Chondrocyte (in vitro differentiated cells): Measurements from ENCODE around the gene STK31. TPM values are rescaled to one million over a fixed set of nuclear protein-coding genes. Genes with fewer than 3 reads are reported as not detected.
A peak's percentile ranks its signal among the peaks of the same experiment; 100 is the strongest.
"Not testable (repeated sequence)": the region's sequence is repeated elsewhere in the genome, so short reads cannot be mapped to it uniquely, and the experiment has no call there.

Experiments used
- DNase-seq: peaks from one replicate; pipeline ENCODE4 v3.0.0; 2021; ENCODE audit warnings: mixed read lengths, low spot score
- H3K27ac Mint-ChIP-seq: one replicate; pipeline ENCODE4 v1.8.0; 2021; ENCODE audit warnings: mild to moderate bottlenecking, moderate library complexity, mixed read lengths; ENCODE audit not compliant: unreplicated experiment
- H3K27me3 Mint-ChIP-seq: 2 replicates; pipeline ENCODE4 v1.8.0; 2021; ENCODE audit warnings: low read depth, mixed read lengths
- H3K36me3 Mint-ChIP-seq: 2 replicates; pipeline ENCODE4 v1.8.0; 2021; ENCODE audit warnings: low read depth, mixed read lengths
- H3K4me1 Mint-ChIP-seq: 2 replicates; pipeline ENCODE4 v1.8.0; 2021; ENCODE audit warnings: low read depth, mild to moderate bottlenecking, mixed read lengths
- H3K4me3 Mint-ChIP-seq: one replicate; pipeline ENCODE4 v1.8.0; 2021; ENCODE audit warnings: mild to moderate bottlenecking, moderate library complexity, mixed read lengths; ENCODE audit not compliant: unreplicated experiment
- H3K9me3 Mint-ChIP-seq: 2 replicates; pipeline ENCODE4 v1.8.0; 2021; ENCODE audit warnings: low read depth, mixed read lengths
- CTCF ChIP-seq: fragments of 200-600 bp; sonication (generic); IDR thresholded peaks from 2 replicates; pipeline ENCODE4 v1.5.0; 2021; ENCODE audit warnings: antibody characterized with exemption, mild to moderate bottlenecking, moderate library complexity
- total RNA-seq: library from RNA; stranded (reverse); gene quantifications from 3 replicates; pipeline ENCODE4 v1.2.1, GENCODE V29; 2021

Gene STK31
- total RNA-seq, 1 donor from 2014 or later, result 0.07 TPM

GRCh38 chr7:23804707-23805106, 94.7 kb downstream of the STK31 start:
- no peak for DNase-seq
- Mint-ChIP-seq H3K9me3 (peaks cover 6% of the 10 kb centered on the region), H3K36me3 (no peaks in the 10 kb centered on the region), H3K4me1 (peaks cover 9% of the 10 kb centered on the region), H3K4me3 (no peak overlapping the region), H3K27ac (no peak overlapping the region), H3K27me3 (peaks cover 8% of the 10 kb centered on the region)
- TF ChIP-seq CTCF, result no peak

- no peaks in the 10 kb centered on the region for H3K36me3 Mint-ChIP-seq
- H3K9me3 Mint-ChIP-seq, result peaks cover 28% of the 10 kb centered on the region
- DNase-seq, result no peak
- no peak for TF ChIP-seq CTCF
- no peaks in the 10 kb centered on the region for H3K27me3 Mint-ChIP-seq
- peaks cover 9% of the 10 kb centered on the region for H3K4me1 Mint-ChIP-seq
- no peak overlapping the region for H3K27ac Mint-ChIP-seq
- H3K4me3 Mint-ChIP-seq, result no peak overlapping the region
These were observed 98.4 kb downstream of the STK31 start for GRCh38 chr7:23808421-23808820.

GRCh38 chr7:23810099-23810498, 100.1 kb downstream of the STK31 start:
- Mint-ChIP-seq H3K4me1 (peaks cover 9% of the 10 kb centered on the region), H3K27me3 (no peaks in the 10 kb centered on the region), H3K27ac (no peak overlapping the region), H3K9me3 (peaks cover 28% of the 10 kb centered on the region), H3K4me3 (no peak overlapping the region), H3K36me3 (no peaks in the 10 kb centered on the region)
- TF ChIP-seq CTCF, result no peak
- DNase-seq, result no peak

GRCh38 chr7:23811540-23811939, 101.5 kb downstream of the STK31 start:
- peak; percentile 58 for TF ChIP-seq CTCF
- no peak overlapping the region for H3K27ac Mint-ChIP-seq
- H3K4me3 Mint-ChIP-seq, result no peak overlapping the region
- DNase-seq, result no peak
- H3K27me3 Mint-ChIP-seq, result no peaks in the 10 kb centered on the region
- no peaks in the 10 kb centered on the region for H3K36me3 Mint-ChIP-seq
- peaks cover 9% of the 10 kb centered on the region for H3K4me1 Mint-ChIP-seq
- H3K9me3 Mint-ChIP-seq, result peaks cover 28% of the 10 kb centered on the region

- H3K4me1 Mint-ChIP-seq, H3K27ac Mint-ChIP-seq, H3K4me3 Mint-ChIP-seq, H3K27me3 Mint-ChIP-seq, DNase-seq, H3K36me3 Mint-ChIP-seq: not testable (repeated sequence)
- peaks cover 29% of the 10 kb centered on the region for H3K9me3 Mint-ChIP-seq
These were observed 118.1 kb downstream of the STK31 start for GRCh38 chr7:23828125-23828524.

GRCh38 chr7:23832733-23833132, 122.7 kb downstream of the STK31 start:
- not testable (repeated sequence) for H3K4me3 Mint-ChIP-seq, H3K27ac Mint-ChIP-seq, DNase-seq, H3K27me3 Mint-ChIP-seq, H3K4me1 Mint-ChIP-seq, H3K36me3 Mint-ChIP-seq
- H3K9me3 Mint-ChIP-seq, result peaks cover 50% of the 10 kb centered on the region
